HG02759 (cell line): ENCODE data around the gene OR6T1.

Experiments used
- ATAC-seq: cut with Tn5 transposase; IDR thresholded peaks from one replicate; pipeline ENCODE4 v1.9.1; 2021; ENCODE audit warnings: mild to moderate bottlenecking, moderate library complexity; ENCODE audit not compliant: unreplicated experiment

Gene OR6T1

GRCh38 chr11:123943738-123944137 lies at the start of gene OR6T1:
TSS of gene OR6T1 (minus strand) at chr11:123943838. CDS start at chr11:123943838, 0 bp downstream.
- ATAC-seq: no peak

DNA sequence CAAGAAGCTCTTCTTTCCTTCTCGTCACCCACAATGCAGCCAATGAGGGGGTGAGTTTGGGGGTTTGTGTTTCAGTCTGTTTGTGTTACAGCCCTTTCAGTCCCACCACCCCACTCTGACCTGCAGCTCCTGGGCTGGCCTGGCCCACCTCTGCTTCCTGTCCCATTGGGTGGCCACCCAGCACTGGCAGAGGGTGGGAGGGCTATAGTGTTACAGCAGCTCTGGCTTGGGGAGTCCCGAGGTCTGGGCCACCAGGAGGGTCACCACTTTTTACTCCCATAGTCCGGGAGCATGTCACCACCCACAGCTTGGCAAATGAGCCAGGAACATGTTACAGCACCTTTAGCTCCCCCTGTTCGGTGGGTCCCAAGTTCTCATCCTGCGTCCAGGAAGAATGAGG lies 35.7 kb upstream of the OR6T1 start:
- ATAC-seq: no peak

DNA sequence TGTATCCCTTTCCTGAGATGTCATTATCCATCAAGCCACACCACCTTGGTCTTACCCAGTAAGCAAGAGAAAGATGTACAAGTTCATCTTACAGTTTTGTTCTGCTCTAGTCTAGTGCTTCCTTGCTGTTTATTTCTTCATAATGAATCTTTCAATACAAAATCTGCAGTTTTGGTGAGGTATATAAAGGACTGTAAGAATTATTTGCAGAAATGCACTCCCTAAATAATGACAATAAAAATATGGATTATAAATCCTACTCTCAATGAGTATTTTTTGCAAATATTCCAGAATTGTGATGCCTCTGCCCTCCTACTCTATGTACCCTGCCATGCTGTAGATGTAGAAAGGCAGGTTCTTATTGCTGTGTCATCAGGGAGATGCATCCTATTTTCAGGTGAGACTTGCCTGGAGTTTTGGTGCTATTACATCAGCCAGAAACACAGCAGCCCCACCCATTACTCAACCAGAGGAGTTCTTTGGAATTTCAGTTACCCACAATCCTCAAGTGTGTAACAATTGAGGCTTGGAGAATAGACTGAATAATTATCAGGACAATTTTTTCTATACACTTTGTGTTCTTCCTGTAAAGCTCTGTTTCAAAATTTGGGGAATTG lies 34.2 kb upstream of the OR6T1 start, which contains the start of gene OR10S1:
Gene OR10S1, minus strand, starts transcription at position 51 of the 617 bp plus-strand sequence. CDS start 117 bp downstream, outside the sequence.
- no peak for ATAC-seq

- no peak for ATAC-seq
These were observed 33.3 kb upstream of the OR6T1 start for GRCh38 chr11:123976770-123977560.

DNA sequence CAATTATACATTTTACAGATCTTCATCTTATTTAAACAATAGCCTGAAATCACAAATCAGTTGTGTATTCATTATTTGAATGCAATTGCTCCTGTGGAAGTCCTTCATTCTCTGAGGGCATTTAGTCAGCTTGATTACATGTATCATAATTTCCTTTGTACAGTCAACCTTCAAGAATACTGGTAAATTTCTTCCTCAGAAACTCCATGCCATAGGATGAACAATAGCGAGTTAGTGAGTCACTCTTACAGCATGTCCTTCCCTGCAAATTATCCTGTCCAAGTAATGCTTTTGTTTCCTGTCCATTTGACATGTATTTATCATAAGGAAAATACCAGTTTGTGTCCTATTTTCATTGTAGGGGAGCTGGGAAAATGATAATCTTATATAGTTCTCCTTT lies 30.2 kb upstream of the OR6T1 start:
- no peak for ATAC-seq

GRCh38 chr11:123956752-123957151 lies 13.1 kb upstream of the OR6T1 start:
- ATAC-seq: no peak

DNA sequence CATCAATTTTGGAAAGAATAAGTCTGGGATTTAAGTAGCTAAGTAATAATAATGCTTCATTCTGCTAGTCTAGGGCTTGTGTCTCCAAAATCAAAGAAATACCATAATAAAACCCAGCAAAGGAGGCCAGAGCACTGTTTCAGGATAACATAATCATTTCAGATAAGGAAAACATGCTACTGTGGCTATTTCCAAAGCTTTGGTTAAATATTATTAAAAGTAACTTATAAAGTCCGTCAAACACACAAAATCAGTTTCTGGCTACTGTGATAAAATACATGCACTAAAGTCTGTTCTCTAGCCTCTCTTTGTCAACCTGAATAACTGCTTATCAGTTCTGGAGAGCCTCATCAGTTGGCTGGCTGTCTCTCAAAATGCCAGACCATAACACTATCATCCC lies 1.5 kb upstream of the OR6T1 start:
- no peak for ATAC-seq

DNA sequence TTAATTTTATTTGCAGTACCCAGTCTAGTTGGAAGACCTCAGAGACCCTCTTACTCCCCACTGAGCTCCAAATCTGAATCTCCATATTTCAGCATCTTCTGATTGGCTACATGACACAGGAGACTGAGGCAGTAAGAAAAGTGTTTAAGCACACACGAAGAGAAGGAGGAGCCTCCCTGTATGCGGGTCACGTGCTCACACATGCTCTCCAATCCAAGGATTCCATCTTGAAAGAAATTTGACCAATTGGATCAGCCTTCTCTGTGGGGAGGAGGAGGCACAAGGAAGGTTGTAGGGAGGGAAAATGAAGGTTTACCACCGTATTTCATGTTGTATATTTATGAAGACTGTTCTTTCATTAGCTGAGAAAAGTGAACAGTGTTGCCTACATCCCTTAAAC lies 1.2 kb downstream of the OR6T1 start:
- no peak for ATAC-seq

DNA sequence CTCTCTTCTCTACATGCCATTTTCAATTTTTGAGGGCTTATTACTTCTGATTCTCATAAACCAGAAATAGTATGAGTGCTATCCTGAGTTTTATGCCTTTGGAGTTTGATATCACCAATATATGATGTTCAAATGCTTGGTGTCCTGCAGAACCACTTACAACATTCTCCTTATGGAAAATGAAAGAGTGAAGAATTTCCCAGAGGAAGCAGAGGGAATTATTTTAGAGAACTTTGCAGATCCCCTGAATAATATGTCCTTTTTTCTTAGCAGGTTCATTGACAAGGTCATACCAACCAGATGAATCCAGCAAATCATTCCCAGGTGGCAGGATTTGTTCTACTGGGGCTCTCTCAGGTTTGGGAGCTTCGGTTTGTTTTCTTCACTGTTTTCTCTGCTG lies 4.3 kb downstream of the OR6T1 start, which contains the start of gene OR4D5:
Gene OR4D5, plus strand, starts transcription at position 301 of the 400 bp plus-strand sequence. Its CDS starts 0 bp downstream, at position 301.
- ATAC-seq: no peak

DNA sequence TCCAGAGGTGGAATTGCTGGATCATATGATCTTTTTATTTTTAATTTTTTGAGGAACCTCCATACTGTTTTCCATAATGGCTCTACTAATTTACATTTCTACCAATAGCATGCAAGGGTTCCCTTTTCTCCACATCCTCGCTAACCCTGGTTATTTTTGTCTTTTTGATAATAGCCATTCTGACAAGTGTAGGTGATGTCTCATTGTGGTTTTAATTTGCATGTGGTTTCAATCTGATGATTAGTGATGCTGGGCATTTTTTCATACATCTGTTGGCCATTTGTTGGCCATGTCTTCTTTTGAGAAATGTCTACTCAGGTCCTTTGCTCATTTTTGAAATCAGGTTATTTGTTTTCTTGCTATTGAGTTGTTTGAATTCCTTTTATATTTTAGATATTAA lies 19.6 kb downstream of the OR6T1 start:
- no peak for ATAC-seq

DNA sequence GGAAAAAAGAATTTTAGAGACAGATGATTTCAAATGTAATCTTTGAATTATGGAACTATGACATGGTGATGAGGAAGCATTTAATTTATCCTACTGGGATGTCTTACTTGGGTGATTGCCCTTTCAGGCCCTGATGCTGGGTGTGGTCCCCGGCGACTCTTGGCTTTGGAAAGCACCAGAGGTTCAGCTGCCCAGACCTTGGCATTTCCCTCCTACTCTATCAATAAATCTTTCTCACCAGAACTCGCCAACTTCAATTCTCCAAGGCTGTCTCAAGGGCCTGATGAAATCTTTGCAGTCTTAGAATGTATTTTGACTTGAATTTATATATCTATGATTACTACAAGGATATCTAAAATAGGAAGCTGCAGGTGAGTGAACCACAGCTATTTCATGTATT lies 22.7 kb downstream of the OR6T1 start:
- no peak for ATAC-seq

DNA sequence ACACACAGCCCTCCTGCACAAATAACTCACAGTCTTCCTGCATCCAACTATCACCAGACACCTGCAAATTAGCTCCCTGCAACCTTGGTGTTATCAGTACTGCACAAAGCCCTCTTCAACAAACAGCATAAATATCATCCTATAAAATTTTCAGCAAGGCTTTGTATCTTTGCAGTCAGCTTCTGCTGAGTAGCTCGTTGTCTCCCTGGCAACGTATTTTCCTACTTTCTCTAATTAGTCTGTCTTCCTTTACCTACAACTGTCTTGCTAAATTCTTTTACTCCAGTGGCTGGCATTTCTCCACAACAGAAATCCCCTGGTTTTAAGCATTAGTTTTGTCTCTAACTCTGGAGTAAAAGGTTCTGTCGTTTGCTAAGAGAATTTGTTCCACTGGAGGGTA lies 37.8 kb downstream of the OR6T1 start:
- no peak for ATAC-seq

DNA sequence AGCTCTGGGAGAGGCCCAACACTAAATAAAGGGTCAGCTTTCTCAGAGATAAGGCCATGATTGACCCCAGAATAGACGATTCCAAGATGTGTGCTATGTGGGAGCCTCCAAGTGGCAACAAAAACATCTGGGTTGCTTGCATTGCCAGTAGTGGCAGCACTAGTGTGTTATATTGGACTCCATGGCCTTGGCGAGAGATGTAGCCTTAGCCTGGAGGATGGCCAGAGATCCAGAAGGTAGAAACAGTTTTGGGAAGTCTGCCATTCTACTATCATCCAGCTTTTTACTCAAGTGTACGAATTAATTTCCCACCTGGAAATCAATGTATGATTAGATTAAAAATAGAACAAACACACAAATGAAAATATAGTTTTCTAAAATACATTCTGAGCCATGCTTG lies 38.7 kb downstream of the OR6T1 start:
- ATAC-seq: no peak

GRCh38 chr11:123903932-123904331 lies 39.7 kb downstream of the OR6T1 start:
- ATAC-seq: no peak

DNA sequence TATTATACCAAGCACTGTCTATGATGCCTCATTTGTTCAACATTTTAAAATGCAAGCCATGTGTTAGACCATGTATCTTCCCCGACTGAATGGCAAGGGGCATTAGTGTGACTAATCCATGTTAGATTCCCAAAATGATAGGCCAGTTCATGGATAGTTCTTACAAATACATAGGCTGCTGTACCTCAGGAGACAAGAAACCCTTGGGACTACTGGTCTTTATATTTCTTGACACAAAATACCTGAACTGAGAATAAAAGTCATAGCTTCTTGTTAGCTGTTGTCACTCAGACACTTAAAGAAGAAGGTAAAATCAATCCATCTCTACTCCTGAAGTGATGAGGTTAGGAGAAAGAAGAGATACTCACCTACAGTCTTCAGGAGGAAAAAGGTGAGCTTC lies 41.8 kb downstream of the OR6T1 start, which contains the start of gene OR8D4:
Gene OR8D4, plus strand, starts transcription at position 301 of the 400 bp plus-strand sequence. CDS start 4,265 bp downstream, outside the sequence.
- ATAC-seq: no peak

DNA sequence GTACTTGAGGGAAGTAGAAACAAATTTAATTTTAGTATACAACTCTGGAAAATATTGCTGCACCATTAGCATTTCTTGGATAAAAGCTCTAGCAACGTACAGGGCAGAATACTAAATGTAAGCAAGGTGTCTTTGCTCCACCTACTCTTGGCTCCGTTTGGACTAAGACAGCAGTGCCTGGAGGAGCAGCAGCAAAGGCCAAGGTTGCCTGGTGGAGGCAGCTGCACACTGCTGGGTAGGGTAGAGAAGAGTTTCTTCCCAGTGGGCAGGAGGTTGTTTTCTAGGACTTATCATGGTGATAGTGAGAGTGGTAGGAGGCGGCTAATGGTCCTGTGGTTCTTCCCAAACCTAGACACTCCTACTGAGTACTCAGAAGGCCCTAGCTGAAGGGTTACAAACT lies 43.8 kb downstream of the OR6T1 start:
- ATAC-seq: no peak
